Measurements from ENCODE around the gene MAS1L. TPM values are rescaled to one million over a fixed set of nuclear protein-coding genes. Genes with fewer than 3 reads are reported as not detected.
A peak's percentile ranks its signal among the peaks of the same experiment; 100 is the strongest.

MAS1L gene
- not detected in 2 replicates for total RNA-seq (2014; rRNA removed)
- polyA plus RNA-seq (2012) = not detected

- no peak for DNase-seq (ENCODE audit: low read depth)
Measured at GRCh38 chr6:29487660-29488059, at the start of gene MAS1L. TSS of gene MAS1L (minus strand) at chr6:29487956. CDS start at chr6:29487902, 54 bp downstream.

- no peak for DNase-seq (ENCODE audit: low read depth)
Measured at GRCh38 chr6:29532320-29532951, 44.7 kb upstream of the MAS1L start.

GRCh38 chr6:29531668-29532067 lies 43.9 kb upstream of the MAS1L start:
- DNase-seq (ENCODE audit: low read depth) = no peak

- DNase-seq (ENCODE audit: low read depth) = no peak
Measured at GRCh38 chr6:29530671-29531310, 43.0 kb upstream of the MAS1L start.

GRCh38 chr6:29529956-29530355 lies 42.2 kb upstream of the MAS1L start:
- DNase-seq (ENCODE audit: low read depth) = no peak

- no peak for DNase-seq (ENCODE audit: low read depth)
Measured at GRCh38 chr6:29528988-29529560, 41.3 kb upstream of the MAS1L start.

GRCh38 chr6:29528300-29528931 lies 40.7 kb upstream of the MAS1L start:
- DNase-seq (ENCODE audit: low read depth) = no peak

GRCh38 chr6:29527564-29527963 lies 39.8 kb upstream of the MAS1L start:
- DNase-seq (ENCODE audit: low read depth) = no peak

GRCh38 chr6:29527126-29527525 lies 39.4 kb upstream of the MAS1L start:
- DNase-seq (ENCODE audit: low read depth) = no peak

GRCh38 chr6:29525311-29525639 lies 37.5 kb upstream of the MAS1L start:
- DNase-seq (ENCODE audit: low read depth) = no peak

- DNase-seq (ENCODE audit: low read depth) = no peak
Measured at GRCh38 chr6:29524444-29525310, 36.9 kb upstream of the MAS1L start.

- no peak for DNase-seq (ENCODE audit: low read depth)
Measured at GRCh38 chr6:29524044-29524443, 36.3 kb upstream of the MAS1L start.

GRCh38 chr6:29522227-29522626 lies 34.5 kb upstream of the MAS1L start:
- DNase-seq (ENCODE audit: low read depth) = no peak

- DNase-seq (ENCODE audit: low read depth) = no peak
Measured at GRCh38 chr6:29521006-29521680, 33.4 kb upstream of the MAS1L start.

GRCh38 chr6:29520232-29520631 lies 32.5 kb upstream of the MAS1L start:
- DNase-seq (ENCODE audit: low read depth) = no peak

GRCh38 chr6:29519291-29520010 lies 31.7 kb upstream of the MAS1L start:
- DNase-seq (ENCODE audit: low read depth) = no peak

GRCh38 chr6:29517728-29518440 lies 30.1 kb upstream of the MAS1L start:
- no peak for DNase-seq (ENCODE audit: low read depth)

- DNase-seq (ENCODE audit: low read depth) = no peak
Measured at GRCh38 chr6:29517245-29517644, 29.5 kb upstream of the MAS1L start.

GRCh38 chr6:29516108-29516507 lies 28.4 kb upstream of the MAS1L start:
- peak; percentile 68 for DNase-seq (ENCODE audit: low read depth)

Data from LHCN-M2 (cell line).